OCI-LY1 (cell line): ENCODE data around the gene CDSN.

Experiments used
- H2AFZ ChIP-seq: fragments of 200-600 bp; sonication (generic), shearing (Covaris generic); 2 replicates; pipeline ENCODE4 v1.6.0; 2014; ENCODE audit warnings: antibody characterized with exemption, mild to moderate bottlenecking, low read length
- H3F3A ChIP-seq: fragments of 200-600 bp; sonication (generic), shearing (Covaris generic); 2 replicates; pipeline ENCODE4 v1.6.0; 2014; ENCODE audit warnings: mild to moderate bottlenecking, antibody characterized with exemption, low read length, moderate library complexity; ENCODE audit not compliant: insufficient read depth
- H3K27ac ChIP-seq: fragments of 200-600 bp; sonication (generic); 2 replicates; pipeline ENCODE4 v1.5.1; 2014; ENCODE audit warnings: low read length, mixed run types, mild to moderate bottlenecking, low read depth; ENCODE audit not compliant: poor library complexity, severe bottlenecking
- H3K27me3 ChIP-seq: fragments of 200-600 bp; sonication (generic); 2 replicates; pipeline ENCODE4 v1.6.0; 2014; ENCODE audit warnings: antibody characterized with exemption, mild to moderate bottlenecking, low read length, moderate library complexity; ENCODE audit not compliant: insufficient read depth
- H3K36me3 ChIP-seq: fragments of 200-600 bp; sonication (generic); 2 replicates; pipeline ENCODE4 v1.6.1; 2014; ENCODE audit warnings: mild to moderate bottlenecking, antibody characterized with exemption, low read length, moderate library complexity, mixed read lengths; ENCODE audit not compliant: insufficient read depth
- H3K4me1 ChIP-seq: fragments of 200-600 bp; sonication (generic); 2 replicates; pipeline ENCODE4 v1.5.1; 2014; ENCODE audit warnings: mild to moderate bottlenecking, low read length, moderate library complexity; ENCODE audit not compliant: insufficient read depth, severe bottlenecking
- H3K4me2 ChIP-seq: fragments of 200-600 bp; sonication (generic), shearing (Covaris generic); 2 replicates; pipeline ENCODE4 v1.6.1; 2014; ENCODE audit warnings: low read length
- H3K4me3 ChIP-seq: fragments of 200-600 bp; sonication (generic); 2 replicates; pipeline ENCODE4 v1.5.1; 2014; ENCODE audit warnings: low read length, low read depth, mild to moderate bottlenecking, mixed read lengths; ENCODE audit not compliant: poor library complexity, severe bottlenecking
- H3K79me2 ChIP-seq: fragments of 200-600 bp; shearing (Covaris generic); 2 replicates; pipeline ENCODE4 v1.6.1; 2016; ENCODE audit warnings: mixed run types, low read length, mixed read lengths; ENCODE audit not compliant: insufficient read depth
- H3K9ac ChIP-seq: fragments of 200-600 bp; sonication (generic), shearing (Covaris generic); 2 replicates; pipeline ENCODE4 v1.6.1; 2014; ENCODE audit warnings: mild to moderate bottlenecking, low read length, mixed read lengths
- H3K9me2 ChIP-seq: fragments of 200-600 bp; sonication (generic), shearing (Covaris generic); 2 replicates; pipeline ENCODE4 v1.6.1; 2014; ENCODE audit warnings: low read depth, mild to moderate bottlenecking, low read length, mixed read lengths
- H3K9me3 ChIP-seq: fragments of 200-600 bp; shearing (Covaris generic); 2 replicates; pipeline ENCODE4 v1.6.1; 2014; ENCODE audit warnings: low read length, mixed read lengths
- H4K20me1 ChIP-seq: fragments of 200-600 bp; sonication (generic), shearing (Covaris generic); 2 replicates; pipeline ENCODE4 v1.6.0; 2016; ENCODE audit warnings: mild to moderate bottlenecking, low read length; ENCODE audit not compliant: insufficient read depth
- CTCF ChIP-seq: fragments of 200-600 bp; sonication (generic), shearing (Covaris generic); IDR thresholded peaks from 2 replicates; pipeline ENCODE4 v1.5.1; 2017; ENCODE audit warnings: mild to moderate bottlenecking, antibody characterized with exemption, low read length, moderate library complexity, mixed read lengths
- EZH2 ChIP-seq: fragments of 200-600 bp; sonication (generic), shearing (Covaris generic); IDR thresholded peaks from 2 replicates; pipeline ENCODE4 v1.8.0; 2017; ENCODE audit warnings: borderline replicate concordance, mixed run types, mild to moderate bottlenecking, antibody characterized with exemption, low read length, moderate library complexity, mixed read lengths

The CDSN gene

DNA sequence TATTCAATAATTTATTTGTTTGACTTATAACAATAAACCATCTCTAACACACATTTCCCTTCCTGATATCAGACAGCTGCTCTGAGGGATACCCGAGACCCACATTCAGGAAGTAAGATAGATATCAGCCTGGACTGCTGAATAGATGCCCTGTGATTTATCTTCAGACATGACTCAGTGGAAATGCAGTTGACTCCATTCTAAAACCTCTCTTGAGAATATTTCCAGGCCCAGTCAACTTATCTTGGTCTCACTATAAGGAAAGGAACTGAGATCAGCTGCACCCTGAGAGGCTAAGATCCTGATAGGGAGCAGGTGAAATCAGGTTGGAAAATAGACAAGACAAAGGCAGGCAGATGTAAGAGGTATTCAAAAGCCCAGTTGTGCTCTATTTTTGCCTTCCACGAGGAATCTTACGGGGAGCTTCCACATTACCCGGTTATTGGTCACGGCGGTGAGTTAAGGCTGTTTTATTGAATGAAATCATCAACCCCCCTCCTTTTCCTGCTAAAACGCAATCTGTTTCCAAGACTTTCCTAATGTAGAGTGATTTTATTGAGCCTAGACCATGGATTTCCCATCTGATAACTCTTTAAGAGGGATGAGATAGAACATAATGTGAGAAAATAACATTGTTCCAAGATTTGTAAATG, 33.3 kb downstream of the CDSN start:
- Histone ChIP-seq H3K27ac (no peak overlapping the region), H3K9me3 (no peaks in the 10 kb centered on the region), H3F3A (no peaks in the 10 kb centered on the region; the same call in 1 of the 2 replicates), H3K4me2 (no peak overlapping the region), H3K4me1 (no peaks in the 10 kb centered on the region), H3K36me3 (no peaks in the 10 kb centered on the region), H3K4me3 (no peak overlapping the region), H3K9ac (no peak overlapping the region), H3K9me2 (no peaks in the 10 kb centered on the region), H3K27me3 (peaks cover 10% of the 10 kb centered on the region; the same call in 1 of the 2 replicates), H3K79me2 (no peaks in the 10 kb centered on the region), H4K20me1 (no peaks in the 10 kb centered on the region), H2AFZ (no peak overlapping the region)
- TF ChIP-seq EZH2 (no peak), CTCF (no peak)

DNA sequence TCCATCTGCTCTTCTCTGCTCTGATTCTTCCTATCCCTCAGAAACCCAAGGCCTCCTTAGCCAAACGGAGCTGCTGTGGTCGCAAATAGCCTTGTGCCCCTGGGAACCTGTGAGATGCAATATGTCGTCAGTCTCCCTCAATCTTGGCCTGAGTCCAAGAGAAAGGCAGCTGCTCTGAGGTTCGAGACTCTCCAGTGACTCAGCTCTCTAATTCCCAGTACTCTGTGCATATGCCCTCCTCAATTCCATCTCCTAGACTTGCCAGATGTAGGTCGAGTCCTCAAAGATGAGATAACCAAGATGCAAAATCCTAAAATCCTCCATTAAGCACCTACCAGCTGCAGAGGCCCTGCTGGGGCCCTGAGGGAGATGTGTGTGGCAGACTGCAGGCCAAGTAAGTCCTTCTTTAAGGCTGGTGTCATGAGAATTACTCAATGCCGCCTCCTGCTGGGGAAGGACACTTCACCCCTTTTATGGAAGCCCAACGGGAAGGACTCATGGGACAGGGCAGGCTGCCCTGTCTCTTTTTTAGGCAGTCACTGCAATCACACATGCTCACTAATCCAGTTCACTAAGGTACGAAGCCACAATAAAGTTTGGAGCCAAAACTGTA, 36.4 kb downstream of the CDSN start:
- no peaks in the 10 kb centered on the region for H3K4me1 ChIP-seq
- H3K9ac ChIP-seq, result no peak overlapping the region
- H3K9me2 ChIP-seq, result no peaks in the 10 kb centered on the region
- no peaks in the 10 kb centered on the region for H3K79me2 ChIP-seq
- 0 out of 2 replicates have a peak, but pooled peaks cover 6% of the 10 kb centered on the region for H3K27me3 ChIP-seq
- no peak overlapping the region for H3K4me2 ChIP-seq
- H3K9me3 ChIP-seq, result no peaks in the 10 kb centered on the region
- H4K20me1 ChIP-seq, result no peaks in the 10 kb centered on the region
- no peak overlapping the region for H2AFZ ChIP-seq
- no peaks in the 10 kb centered on the region for H3K36me3 ChIP-seq
- TF ChIP-seq CTCF, result peak; percentile 35; the same call in 1 of the 2 replicates
- no peak for TF ChIP-seq EZH2
- H3K4me3 ChIP-seq, result no peak overlapping the region
- no peak overlapping the region for H3K27ac ChIP-seq
- no peaks in the 10 kb centered on the region; the same call in 1 of the 2 replicates for H3F3A ChIP-seq

GRCh38 chr6:31081872-31082271, 38.4 kb downstream of the CDSN start:
- Histone ChIP-seq H3K27ac (no peak overlapping the region), H3K79me2 (no peaks in the 10 kb centered on the region)

More at GRCh38 chr6:31081872-31082271, 38.4 kb downstream of the CDSN start:
- Histone ChIP-seq H3K9me3 (no peaks in the 10 kb centered on the region), H3K9me2 (no peaks in the 10 kb centered on the region), H3K4me2 (no peak overlapping the region), H3F3A (no peaks in the 10 kb centered on the region; the same call in 1 of the 2 replicates), H4K20me1 (no peaks in the 10 kb centered on the region), H3K27me3 (0 out of 2 replicates have a peak, but pooled peaks cover 6% of the 10 kb centered on the region), H2AFZ (no peak overlapping the region), H3K36me3 (no peaks in the 10 kb centered on the region), H3K4me3 (no peak overlapping the region), H3K9ac (no peak overlapping the region), H3K4me1 (no peaks in the 10 kb centered on the region)
- TF ChIP-seq EZH2 (no peak), CTCF (no peak)
